GM18526 (cell line): ENCODE results near the gene ERFE.

ENCODE experiments used
- POLR2A ChIP-seq: IDR thresholded peaks from 3 replicates; pipeline ENCODE4 v1.6.1; 2011; ENCODE audit not compliant: insufficient read length; ENCODE audit errors: extremely low read depth

The ERFE gene

GRCh38 chr2:238154570-238154969 lies 4.2 kb upstream of the ERFE start:
- TF ChIP-seq POLR2A = no peak

GRCh38 chr2:238155051-238155760 lies 3.6 kb upstream of the ERFE start:
- no peak for TF ChIP-seq POLR2A

- TF ChIP-seq POLR2A = no peak
Measured at GRCh38 chr2:238155761-238156694, 2.7 kb upstream of the ERFE start.

- no peak for TF ChIP-seq POLR2A
Measured at GRCh38 chr2:238157506-238158017, 1.2 kb upstream of the ERFE start.

GRCh38 chr2:238158018-238158508 lies 707 bp upstream of the ERFE start:
- TF ChIP-seq POLR2A = no peak

- TF ChIP-seq POLR2A = no peak
Measured at GRCh38 chr2:238159071-238159539, 335 bp downstream of the ERFE start.

- TF ChIP-seq POLR2A = no peak
Measured at GRCh38 chr2:238159661-238160205, 963 bp downstream of the ERFE start.

GRCh38 chr2:238160206-238161129 lies 1.7 kb downstream of the ERFE start:
- no peak for TF ChIP-seq POLR2A

- no peak for TF ChIP-seq POLR2A
Measured at GRCh38 chr2:238161291-238162051, 2.7 kb downstream of the ERFE start.

GRCh38 chr2:238162251-238162845 lies 3.6 kb downstream of the ERFE start:
- no peak for TF ChIP-seq POLR2A

GRCh38 chr2:238162846-238163441 lies 4.2 kb downstream of the ERFE start:
- TF ChIP-seq POLR2A = no peak

GRCh38 chr2:238163481-238164198 lies 4.9 kb downstream of the ERFE start:
- no peak for TF ChIP-seq POLR2A
